CD14-positive monocyte (primary cell): Measurements from ENCODE around the gene MLLT10. TPM values are rescaled to one million over a fixed set of nuclear protein-coding genes. Genes with fewer than 3 reads are reported as not detected.

Source experiments
- DNase-seq, 3 donors: peaks; one replicate each; pipeline ENCODE4 v3.0.0-alpha.2; 2011 to 2022
- H2AFZ ChIP-seq: 2 replicates; pipeline ENCODE4 v1.6.0; 2012; ENCODE audit warnings: mild to moderate bottlenecking, low read depth, low read length, inconsistent platforms; ENCODE audit not compliant: insufficient read depth, poor library complexity, severe bottlenecking
- H3K27ac ChIP-seq, 2 donors: 1 replicate in 1 of 2; 2 replicates in 1 of 2; pipeline ENCODE4 v1.5.1; 2012 to 2013; ENCODE audit warnings: low read length in 2 of 2, control low read depth in 1 of 2, inconsistent platforms in 1 of 2, low read depth in 1 of 2, mild to moderate bottlenecking in 1 of 2
- H3K27me3 ChIP-seq, 2 donors: one replicate each; pipeline versions ENCODE4 v1.6.0 to v1.6.1; 2011 to 2013; ENCODE audit warnings: low read length in 2 of 2; ENCODE audit not compliant: control insufficient read depth in 2 of 2, insufficient read depth in 2 of 2
- H3K36me3 ChIP-seq, 2 donors: replicated peaks in 1 of 2; 1 replicate in 1 of 2; 2 replicates in 1 of 2; pipeline versions ENCODE4 v1.5.1 to v1.6.1; 2012 to 2013; ENCODE audit warnings: low read length in 2 of 2, control low read depth in 1 of 2, inconsistent platforms in 1 of 2, mild to moderate bottlenecking in 1 of 2; ENCODE audit not compliant: insufficient read depth in 2 of 2, control insufficient read depth in 1 of 2
- H3K4me1 ChIP-seq, 2 donors: 1 replicate in 1 of 2; 2 replicates in 1 of 2; pipeline versions ENCODE4 v1.5.1 to v1.6.1; 2012 to 2013; ENCODE audit warnings: low read length in 2 of 2, control low read depth in 1 of 2, inconsistent platforms in 1 of 2, mild to moderate bottlenecking in 1 of 2, moderate library complexity in 1 of 2; ENCODE audit not compliant: insufficient read depth in 2 of 2, control insufficient read depth in 1 of 2
- H3K4me2 ChIP-seq: replicated peaks from 2 replicates; pipeline ENCODE3; 2012; ENCODE audit warnings: low read length, moderate library complexity, mild to moderate bottlenecking; ENCODE audit not compliant: poor library complexity, severe bottlenecking; ENCODE audit errors: extremely low read depth
- H3K4me3 ChIP-seq, 3 experiments: fragments of 200-600 bp in 1 of 3; sonication (generic) in 1 of 3; replicated peaks in 1 of 3; 1 replicate in 2 of 3; 2 replicates in 1 of 3; pipeline ENCODE4 v1.5.1; 2011 to 2013; ENCODE audit warnings: low read length in 3 of 3, mild to moderate bottlenecking in 3 of 3, control low read depth in 2 of 3, low read depth in 2 of 3, inconsistent platforms in 1 of 3, moderate library complexity in 1 of 3
- H3K79me2 ChIP-seq: 2 replicates; pipeline ENCODE4 v1.6.0; 2012; ENCODE audit warnings: mild to moderate bottlenecking, control low read depth, inconsistent platforms, low read length, moderate library complexity; ENCODE audit not compliant: insufficient read depth
- H3K9ac ChIP-seq: 2 replicates; pipeline ENCODE4 v1.6.0; 2017; ENCODE audit warnings: low read length, mild to moderate bottlenecking; ENCODE audit not compliant: insufficient read depth, poor library complexity, severe bottlenecking
- H3K9me3 ChIP-seq, 2 donors: replicated peaks in 1 of 2; 1 replicate in 1 of 2; 2 replicates in 1 of 2; pipeline versions ENCODE4 v1.5.1 to v1.6.1; 2012 to 2013; ENCODE audit warnings: low read length in 2 of 2, control low read depth in 1 of 2; ENCODE audit not compliant: control insufficient read depth in 1 of 2, insufficient read depth in 1 of 2
- H4K20me1 ChIP-seq: 2 replicates; pipeline ENCODE4 v1.6.0; 2012; ENCODE audit warnings: mild to moderate bottlenecking, low read length, control low read depth, moderate library complexity; ENCODE audit not compliant: insufficient read depth
- H3K27ac Mint-ChIP-seq, 7 donors: one replicate each; pipeline ENCODE4 v1.8.0; 2020; ENCODE audit warnings: mild to moderate bottlenecking in 7 of 7, mixed read lengths in 7 of 7, moderate library complexity in 6 of 7, inconsistent platforms in 2 of 7
- H3K27me3 Mint-ChIP-seq, 3 donors: one replicate each; pipeline ENCODE4 v1.8.0; 2021 to 2022; ENCODE audit warnings: low read depth in 3 of 3, mild to moderate bottlenecking in 3 of 3, mixed read lengths in 3 of 3, moderate library complexity in 3 of 3, inconsistent platforms in 1 of 3
- H3K36me3 Mint-ChIP-seq, 2 donors: one replicate each; pipeline ENCODE4 v1.8.0; 2020; ENCODE audit warnings: mixed read lengths in 2 of 2, inconsistent platforms in 1 of 2, mild to moderate bottlenecking in 1 of 2
- H3K4me1 Mint-ChIP-seq: one replicate; pipeline ENCODE4 v1.8.0; 2020; ENCODE audit warnings: mild to moderate bottlenecking, mixed read lengths
- H3K4me3 Mint-ChIP-seq, 2 donors: one replicate each; pipeline ENCODE4 v1.8.0; 2020; ENCODE audit warnings: mild to moderate bottlenecking in 2 of 2, mixed read lengths in 2 of 2, moderate library complexity in 1 of 2
- H3K9me3 Mint-ChIP-seq, 7 donors: one replicate each; pipeline ENCODE4 v1.8.0; 2020 to 2022; ENCODE audit warnings: mixed read lengths in 7 of 7, mild to moderate bottlenecking in 6 of 7, moderate library complexity in 6 of 7, inconsistent platforms in 2 of 7
- CTCF ChIP-seq: fragments of 200-600 bp; IDR thresholded peaks from one replicate; pipeline ENCODE4 v1.8.0; 2022; ENCODE audit warnings: antibody characterized with exemption, mild to moderate bottlenecking
- WGBS: methylation state at CpG from one replicate; pipeline ENCODE4 v1.1.5; 2013; ENCODE audit warnings: missing lambda C conversion rate; ENCODE audit not compliant: insufficient coverage; 5-methylcytosine and 5-hydroxymethylcytosine counted together
- intact Hi-C, 2 donors: fragments of 100-400 bp; cut with micrococcal nuclease; formaldehyde crosslinking; loops; one replicate each; pipeline versions ENCODE4 v1.15.0 to v1.15.1; 2023
- polyA plus RNA-seq, 3 donors: library from polyadenylated mRNA; depleted of rRNA in 1 of 3; unstranded in 2 of 3; stranded (reverse) in 1 of 3; fragments of 300-500 nt in 2 of 3; fragments of >200 nt in 1 of 3; fragmentation: Illumina TruSeq in 2 of 3; gene quantifications; 1 replicate in 2 of 3; 2 replicates in 1 of 3; pipeline ENCODE4 v1.2.3, GENCODE V29; 2012 to 2021

Gene MLLT10
- polyA plus RNA-seq, 3 donors, result 4.9 to 39.1 (median 7.5) TPM

DNA sequence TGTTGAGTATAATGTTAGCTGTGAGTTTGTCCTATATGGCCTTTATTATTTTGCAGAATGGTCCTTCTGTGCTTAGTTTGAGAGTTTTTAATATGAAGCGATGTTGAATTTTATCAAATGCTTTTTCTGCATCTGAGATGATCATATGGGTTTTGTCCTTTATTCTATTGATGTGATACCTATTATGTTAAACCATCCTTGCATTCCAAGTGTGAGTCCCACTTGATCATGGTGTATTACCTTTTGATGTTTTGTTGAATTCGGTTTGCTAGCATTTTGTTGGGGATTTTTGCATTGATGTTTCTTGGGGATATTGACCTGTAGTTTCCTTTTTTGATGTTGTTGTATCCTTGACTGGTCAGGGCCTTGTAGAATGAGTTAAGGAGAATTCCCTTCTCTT, 166.4 kb downstream of the MLLT10 start:
- Histone ChIP-seq H2AFZ (no peak overlapping the region), H3K79me2 (peaks cover 63% of the 10 kb centered on the region), H3K27me3 (no peaks in the 10 kb centered on the region), H3K9me3 (peaks cover 7 to 18% of the 10 kb centered on the region in 2 donors), H3K4me1 (peaks cover 0 to 7% of the 10 kb centered on the region in 2 donors), H4K20me1 (peaks cover 10% of the 10 kb centered on the region), H3K36me3 (peaks cover 9 to 47% of the 10 kb centered on the region in 2 donors), H3K27ac (no peak overlapping the region), H3K4me2 (no peak overlapping the region), H3K9ac (no peak overlapping the region), H3K4me3 (no peak overlapping the region)
- peaks cover 54 to 71% of the 10 kb centered on the region in 2 donors for H3K36me3 Mint-ChIP-seq
- intact Hi-C loops, result no loop called here
- peaks cover 12% of the 10 kb centered on the region for H3K4me1 Mint-ChIP-seq
- H3K9me3 Mint-ChIP-seq, result peaks cover 12 to 26% (median 23%) of the 10 kb centered on the region in 7 donors
- no peak overlapping the region for H3K4me3 Mint-ChIP-seq
- no peaks in the 10 kb centered on the region for H3K27me3 Mint-ChIP-seq
- no peak overlapping the region for H3K27ac Mint-ChIP-seq
- no peak for TF ChIP-seq CTCF
- WGBS, result 100% methylated on average over 1 of the region's 2 CpGs
- DNase-seq, result no peak

- H3K27ac Mint-ChIP-seq, result peak overlapping the region in 3 of 7 donors; percentile 0 to 27 (median 9)
- no peak overlapping the region for H3K4me2 ChIP-seq
- H3K4me3 Mint-ChIP-seq, result no peak overlapping the region
- H3K9ac ChIP-seq, result no peak overlapping the region
- WGBS, result no CpG with 5 or more reads among the region's 2 CpGs
- no peak overlapping the region for H3K4me3 ChIP-seq
- peaks cover 74% of the 10 kb centered on the region for H3K79me2 ChIP-seq
- TF ChIP-seq CTCF, result no peak
- no peaks in the 10 kb centered on the region for H3K27me3 Mint-ChIP-seq
- H3K27me3 ChIP-seq, result no peaks in the 10 kb centered on the region
- peaks cover 12 to 40% of the 10 kb centered on the region in 2 donors for H3K36me3 ChIP-seq
- H3K36me3 Mint-ChIP-seq, result peaks cover 46 to 65% of the 10 kb centered on the region in 2 donors
- intact Hi-C loops, result no loop called here
- peaks cover 21% of the 10 kb centered on the region for H4K20me1 ChIP-seq
- DNase-seq, result no peak
- H3K9me3 ChIP-seq, result peaks cover 7 to 18% of the 10 kb centered on the region in 2 donors
- peaks cover 14% of the 10 kb centered on the region for H3K4me1 Mint-ChIP-seq
- peaks cover 0 to 7% of the 10 kb centered on the region in 2 donors for H3K4me1 ChIP-seq
- peaks cover 12 to 26% (median 23%) of the 10 kb centered on the region in 7 donors for H3K9me3 Mint-ChIP-seq
- no peak overlapping the region for H2AFZ ChIP-seq
- H3K27ac ChIP-seq, result no peak overlapping the region
These were observed 168.6 kb downstream of the MLLT10 start for GRCh38 chr10:21702633-21703111.
